ENCODE results near the gene SMOC1. TPM values are rescaled to one million over a fixed set of nuclear protein-coding genes. Genes with fewer than 3 reads are reported as not detected.

Gene SMOC1
- polyA plus RNA-seq, 1 experiment = not detected

GRCh38 chr14:69886453-69887242, 7.4 kb downstream of the SMOC1 start:
- no peak overlapping the region for H3K4me3 ChIP-seq (ENCODE audit: low read depth, low read length)
- POLR2A ChIA-PET = no interaction called here
- no peak for DNase-seq (ENCODE audit: low read depth)
- H3K27me3 ChIP-seq (ENCODE audit: control insufficient read depth, insufficient read depth, low read length) = no peaks in the 10 kb centered on the region
- TF ChIP-seq CTCF (IDR thresholded peaks at IDR 0.05; ENCODE audit: insufficient read depth, low read depth, low read length) = no peak
- CTCF ChIA-PET = interaction anchor here (0.8 kb wide), 1 partner anchor 15 kb away, joined by 3 read pairs; no protein-coding TSS in a partner anchor
- no peaks in the 10 kb centered on the region for H3K36me3 ChIP-seq (ENCODE audit: control insufficient read depth, insufficient read depth, low read length)

- no peak overlapping the region for H3K4me3 ChIP-seq (ENCODE audit: low read depth, low read length)
- POLR2A ChIA-PET = no interaction called here
- no peak for DNase-seq (ENCODE audit: low read depth)
- TF ChIP-seq CTCF (IDR thresholded peaks at IDR 0.05; ENCODE audit: insufficient read depth, low read depth, low read length) = no peak
- CTCF ChIA-PET = no interaction called here
- H3K36me3 ChIP-seq (ENCODE audit: control insufficient read depth, insufficient read depth, low read length) = no peaks in the 10 kb centered on the region
- H3K27me3 ChIP-seq (ENCODE audit: control insufficient read depth, insufficient read depth, low read length) = no peaks in the 10 kb centered on the region
Measured at GRCh38 chr14:69887740-69888657, 8.8 kb downstream of the SMOC1 start.

- no peak overlapping the region for H3K4me3 ChIP-seq (ENCODE audit: low read depth, low read length)
- ChIA-PET CTCF (no interaction called here), POLR2A (no interaction called here)
- no peaks in the 10 kb centered on the region for H3K36me3 ChIP-seq (ENCODE audit: control insufficient read depth, insufficient read depth, low read length)
- TF ChIP-seq CTCF (IDR thresholded peaks at IDR 0.05; ENCODE audit: insufficient read depth, low read depth, low read length) = no peak
- DNase-seq (ENCODE audit: low read depth) = no peak
- no peaks in the 10 kb centered on the region for H3K27me3 ChIP-seq (ENCODE audit: control insufficient read depth, insufficient read depth, low read length)
Measured at GRCh38 chr14:69891422-69891821, 12.2 kb downstream of the SMOC1 start.

- Histone ChIP-seq H3K4me3 (ENCODE audit: low read depth, low read length) (no peak overlapping the region), H3K27me3 (ENCODE audit: control insufficient read depth, insufficient read depth, low read length) (no peaks in the 10 kb centered on the region), H3K36me3 (ENCODE audit: control insufficient read depth, insufficient read depth, low read length) (no peaks in the 10 kb centered on the region)
- DNase-seq (ENCODE audit: low read depth) = no peak
- ChIA-PET CTCF (interaction anchor here (0.6 to 1.7 kb wide), 2 partner anchors 17 to 114 kb away, joined by 3 read pairs; no protein-coding TSS in a partner anchor), POLR2A (no interaction called here)
- TF ChIP-seq CTCF (IDR thresholded peaks at IDR 0.05; ENCODE audit: insufficient read depth, low read depth, low read length) = no peak
Measured at GRCh38 chr14:69895109-69895508, 15.9 kb downstream of the SMOC1 start.

GRCh38 chr14:69896080-69896479, 16.9 kb downstream of the SMOC1 start:
- CTCF ChIA-PET = no interaction called here
- POLR2A ChIA-PET = no interaction called here

More at GRCh38 chr14:69896080-69896479, 16.9 kb downstream of the SMOC1 start:
- no peaks in the 10 kb centered on the region for H3K27me3 ChIP-seq (ENCODE audit: control insufficient read depth, insufficient read depth, low read length)
- no peak overlapping the region for H3K4me3 ChIP-seq (ENCODE audit: low read depth, low read length)
- no peaks in the 10 kb centered on the region for H3K36me3 ChIP-seq (ENCODE audit: control insufficient read depth, insufficient read depth, low read length)
- no peak for TF ChIP-seq CTCF (IDR thresholded peaks at IDR 0.05; ENCODE audit: insufficient read depth, low read depth, low read length)
- no peak for DNase-seq (ENCODE audit: low read depth)
